ENCODE measurements around the gene SEMA4A.

The SEMA4A gene

GRCh38 chr1:156140879-156141707 is 12.3 kb upstream of the SEMA4A start:
- Histone ChIP-seq H2AFZ (ENCODE audit: low read length) (no peak overlapping the region), H3K9ac (ENCODE audit: low read depth, low read length, poor library complexity) (no peak overlapping the region), H3K4me3 (ENCODE audit: low read length in 2 of 2) (no peak overlapping the region), H4K8ac (ENCODE audit: low read depth, low read length) (no peak overlapping the region), H3K9me3 (replicated peaks in 1 of 2; ENCODE audit: control insufficient read depth in 2 of 2, insufficient read depth in 1 of 2, low read depth in 1 of 2, low read length in 2 of 2) (no peaks in the 10 kb centered on the region), H3K18ac (ENCODE audit: low read length) (peak overlapping the region; percentile 42), H3K4me1 (ENCODE audit: control insufficient read depth in 2 of 2, insufficient read depth in 1 of 2, low read depth in 1 of 2, low read length in 2 of 2) (peaks cover 0 to under 1% of the 10 kb centered on the region in 2 donors), H2AK5ac (ENCODE audit: low read depth, low read length) (peak overlapping the region; percentile 6), H3K23ac (ENCODE audit: low read depth, low read length, poor library complexity) (peak overlapping the region; percentile 9), H3K27ac (replicated peaks; ENCODE audit: low read length) (no peak overlapping the region), H4K91ac (ENCODE audit: low read depth, low read length, poor library complexity) (no peak overlapping the region), H3K36me3 (replicated peaks in 1 of 2; ENCODE audit: control insufficient read depth in 2 of 2, insufficient read depth in 2 of 2, low read length in 2 of 2) (peaks cover 26 to 48% of the 10 kb centered on the region in 2 donors), H2BK120ac (ENCODE audit: low read depth, low read length) (no peak overlapping the region), H3K14ac (ENCODE audit: low read length) (no peak overlapping the region), H3K79me1 (ENCODE audit: low read depth, low read length) (no peaks in the 10 kb centered on the region), H2BK15ac (ENCODE audit: low read length) (no peak overlapping the region), H2BK5ac (ENCODE audit: low read length) (no peak overlapping the region), H2BK12ac (ENCODE audit: low read length) (no peak overlapping the region), H3K27me3 (ENCODE audit: control insufficient read depth in 3 of 3, insufficient read depth in 3 of 3, low read depth in 1 of 3, low read length in 3 of 3) (no peaks in the 10 kb centered on the region), H3K4me2 (ENCODE audit: insufficient read depth, low read length, poor library complexity, severe bottlenecking) (no peak overlapping the region), H3K4ac (ENCODE audit: low read length) (no peak overlapping the region)
- DNase-seq (ENCODE audit: low spot score) = peak; percentile 61
- no CpG with 5 or more reads among the region's 20 CpGs for WGBS, 2 donors (ENCODE audit: extremely low coverage in 2 of 2, insufficient read length in 2 of 2, insufficient replicate concordance in 1 of 2)

- H3K27ac ChIP-seq (replicated peaks; ENCODE audit: low read length) = no peak overlapping the region
- H3K79me1 ChIP-seq (ENCODE audit: low read depth, low read length) = no peaks in the 10 kb centered on the region
- DNase-seq (ENCODE audit: low spot score) = no peak
These were observed 9.5 kb upstream of the SEMA4A start for GRCh38 chr1:156143765-156144489.

GRCh38 chr1:156144742-156145141 is 8.6 kb upstream of the SEMA4A start:
- H3K23ac ChIP-seq (ENCODE audit: low read depth, low read length, poor library complexity) = no peak overlapping the region

More at GRCh38 chr1:156143765-156144489, 9.5 kb upstream of the SEMA4A start:
- Histone ChIP-seq H4K8ac (ENCODE audit: low read depth, low read length) (no peak overlapping the region), H4K91ac (ENCODE audit: low read depth, low read length, poor library complexity) (no peak overlapping the region), H2BK12ac (ENCODE audit: low read length) (no peak overlapping the region), H3K23ac (ENCODE audit: low read depth, low read length, poor library complexity) (no peak overlapping the region), H3K4ac (ENCODE audit: low read length) (no peak overlapping the region), H3K36me3 (replicated peaks in 1 of 2; ENCODE audit: control insufficient read depth in 2 of 2, insufficient read depth in 2 of 2, low read length in 2 of 2) (peaks cover 2 to 19% of the 10 kb centered on the region in 2 donors), H2AFZ (ENCODE audit: low read length) (no peak overlapping the region), H2BK5ac (ENCODE audit: low read length) (no peak overlapping the region), H2BK120ac (ENCODE audit: low read depth, low read length) (no peak overlapping the region), H3K9ac (ENCODE audit: low read depth, low read length, poor library complexity) (no peak overlapping the region), H3K18ac (ENCODE audit: low read length) (no peak overlapping the region), H3K4me3 (ENCODE audit: low read length in 2 of 2) (no peak overlapping the region), H2BK15ac (ENCODE audit: low read length) (no peak overlapping the region), H2AK5ac (ENCODE audit: low read depth, low read length) (no peak overlapping the region), H3K4me2 (ENCODE audit: insufficient read depth, low read length, poor library complexity, severe bottlenecking) (no peak overlapping the region), H3K4me1 (ENCODE audit: control insufficient read depth in 2 of 2, insufficient read depth in 1 of 2, low read depth in 1 of 2, low read length in 2 of 2) (peaks cover 13 to 15% of the 10 kb centered on the region in 2 donors), H3K9me3 (replicated peaks in 1 of 2; ENCODE audit: control insufficient read depth in 2 of 2, insufficient read depth in 1 of 2, low read depth in 1 of 2, low read length in 2 of 2) (no peaks in the 10 kb centered on the region), H3K14ac (ENCODE audit: low read length) (no peak overlapping the region), H3K27me3 (ENCODE audit: control insufficient read depth in 3 of 3, insufficient read depth in 3 of 3, low read depth in 1 of 3, low read length in 3 of 3) (no peaks in the 10 kb centered on the region)
- no CpG with 5 or more reads among the region's 11 CpGs for WGBS, 2 donors (ENCODE audit: extremely low coverage in 2 of 2, insufficient read length in 2 of 2, insufficient replicate concordance in 1 of 2)

GRCh38 chr1:156145650-156146019 is 7.8 kb upstream of the SEMA4A start:
- no peak for DNase-seq (ENCODE audit: low spot score)
- peaks cover 24 to 25% of the 10 kb centered on the region in 2 donors for H3K4me1 ChIP-seq (ENCODE audit: control insufficient read depth in 2 of 2, insufficient read depth in 1 of 2, low read depth in 1 of 2, low read length in 2 of 2)
- no CpG with 5 or more reads among the region's 2 CpGs for WGBS, 2 donors (ENCODE audit: extremely low coverage in 2 of 2, insufficient read length in 2 of 2, insufficient replicate concordance in 1 of 2)
- H3K18ac ChIP-seq (ENCODE audit: low read length) = no peak overlapping the region
- H2BK15ac ChIP-seq (ENCODE audit: low read length) = no peak overlapping the region
- no peak overlapping the region for H2BK12ac ChIP-seq (ENCODE audit: low read length)
- peaks cover 0 to 5% of the 10 kb centered on the region in 2 donors for H3K36me3 ChIP-seq (replicated peaks in 1 of 2; ENCODE audit: control insufficient read depth in 2 of 2, insufficient read depth in 2 of 2, low read length in 2 of 2)
- H2AK5ac ChIP-seq (ENCODE audit: low read depth, low read length) = no peak overlapping the region
- no peak overlapping the region for H2BK120ac ChIP-seq (ENCODE audit: low read depth, low read length)
- no peak overlapping the region for H3K4me3 ChIP-seq (ENCODE audit: low read length in 2 of 2)
- no peak overlapping the region for H2AFZ ChIP-seq (ENCODE audit: low read length)
- no peak overlapping the region for H3K14ac ChIP-seq (ENCODE audit: low read length)
- no peaks in the 10 kb centered on the region for H3K27me3 ChIP-seq (ENCODE audit: control insufficient read depth in 3 of 3, insufficient read depth in 3 of 3, low read depth in 1 of 3, low read length in 3 of 3)
- no peak overlapping the region for H3K23ac ChIP-seq (ENCODE audit: low read depth, low read length, poor library complexity)
- H2BK5ac ChIP-seq (ENCODE audit: low read length) = no peak overlapping the region
- H3K9ac ChIP-seq (ENCODE audit: low read depth, low read length, poor library complexity) = no peak overlapping the region
- H4K8ac ChIP-seq (ENCODE audit: low read depth, low read length) = no peak overlapping the region
- H3K4ac ChIP-seq (ENCODE audit: low read length) = no peak overlapping the region
- no peak overlapping the region for H3K4me2 ChIP-seq (ENCODE audit: insufficient read depth, low read length, poor library complexity, severe bottlenecking)
- no peaks in the 10 kb centered on the region for H3K79me1 ChIP-seq (ENCODE audit: low read depth, low read length)
- no peak overlapping the region for H3K27ac ChIP-seq (replicated peaks; ENCODE audit: low read length)
- H3K9me3 ChIP-seq (replicated peaks in 1 of 2; ENCODE audit: control insufficient read depth in 2 of 2, insufficient read depth in 1 of 2, low read depth in 1 of 2, low read length in 2 of 2) = no peaks in the 10 kb centered on the region
- H4K91ac ChIP-seq (ENCODE audit: low read depth, low read length, poor library complexity) = no peak overlapping the region

More at GRCh38 chr1:156144742-156145141, 8.6 kb upstream of the SEMA4A start:
- Histone ChIP-seq H2BK12ac (ENCODE audit: low read length) (no peak overlapping the region), H3K18ac (ENCODE audit: low read length) (no peak overlapping the region), H3K27ac (replicated peaks; ENCODE audit: low read length) (no peak overlapping the region), H3K14ac (ENCODE audit: low read length) (no peak overlapping the region), H4K8ac (ENCODE audit: low read depth, low read length) (no peak overlapping the region), H3K9ac (ENCODE audit: low read depth, low read length, poor library complexity) (no peak overlapping the region), H3K4ac (ENCODE audit: low read length) (no peak overlapping the region), H2BK5ac (ENCODE audit: low read length) (no peak overlapping the region), H3K79me1 (ENCODE audit: low read depth, low read length) (no peaks in the 10 kb centered on the region), H3K4me1 (ENCODE audit: control insufficient read depth in 2 of 2, insufficient read depth in 1 of 2, low read depth in 1 of 2, low read length in 2 of 2) (peaks cover 17 to 19% of the 10 kb centered on the region in 2 donors), H3K36me3 (replicated peaks in 1 of 2; ENCODE audit: control insufficient read depth in 2 of 2, insufficient read depth in 2 of 2, low read length in 2 of 2) (peaks cover 2 to 13% of the 10 kb centered on the region in 2 donors), H2BK120ac (ENCODE audit: low read depth, low read length) (no peak overlapping the region), H3K4me2 (ENCODE audit: insufficient read depth, low read length, poor library complexity, severe bottlenecking) (no peak overlapping the region), H2AK5ac (ENCODE audit: low read depth, low read length) (no peak overlapping the region), H2BK15ac (ENCODE audit: low read length) (no peak overlapping the region), H4K91ac (ENCODE audit: low read depth, low read length, poor library complexity) (no peak overlapping the region), H3K27me3 (ENCODE audit: control insufficient read depth in 3 of 3, insufficient read depth in 3 of 3, low read depth in 1 of 3, low read length in 3 of 3) (no peaks in the 10 kb centered on the region), H3K4me3 (ENCODE audit: low read length in 2 of 2) (no peak overlapping the region), H2AFZ (ENCODE audit: low read length) (no peak overlapping the region), H3K9me3 (replicated peaks in 1 of 2; ENCODE audit: control insufficient read depth in 2 of 2, insufficient read depth in 1 of 2, low read depth in 1 of 2, low read length in 2 of 2) (no peaks in the 10 kb centered on the region)
- no CpG with 5 or more reads among the region's 5 CpGs for WGBS, 2 donors (ENCODE audit: extremely low coverage in 2 of 2, insufficient read length in 2 of 2, insufficient replicate concordance in 1 of 2)
- DNase-seq (ENCODE audit: low spot score) = no peak
